ENCODE measurements around the gene CCER1.
"Not testable (repeated sequence)": the region's sequence is repeated elsewhere in the genome, so short reads cannot be mapped to it uniquely, and the experiment has no call there.

CCER1 gene

DNA sequence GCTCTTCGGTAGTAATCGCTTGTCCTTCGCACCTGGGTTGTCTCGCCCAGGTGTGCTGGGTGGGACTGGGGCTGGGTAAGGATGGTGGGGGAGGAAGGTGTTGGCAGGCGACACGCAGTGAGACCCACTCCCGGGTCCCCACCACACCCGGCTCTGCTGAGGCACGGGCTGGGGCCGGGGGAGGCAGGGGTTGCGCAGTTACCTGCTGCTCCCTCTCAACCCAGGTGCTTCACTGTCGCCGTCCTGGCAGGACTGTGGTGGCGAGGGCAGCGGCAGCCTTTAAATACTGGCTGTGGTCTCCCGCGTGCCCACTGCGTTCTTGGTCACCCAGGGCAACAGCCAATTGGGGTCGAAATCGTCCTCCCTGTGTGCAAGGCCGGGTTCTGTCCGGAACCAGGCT is at the start of gene CCER1:
Gene CCER1 (minus strand): TSS at position 256 of the 400 bp plus-strand sequence. CDS start 434 bp downstream, outside the sequence.
- DNase-seq: no peak

DNA sequence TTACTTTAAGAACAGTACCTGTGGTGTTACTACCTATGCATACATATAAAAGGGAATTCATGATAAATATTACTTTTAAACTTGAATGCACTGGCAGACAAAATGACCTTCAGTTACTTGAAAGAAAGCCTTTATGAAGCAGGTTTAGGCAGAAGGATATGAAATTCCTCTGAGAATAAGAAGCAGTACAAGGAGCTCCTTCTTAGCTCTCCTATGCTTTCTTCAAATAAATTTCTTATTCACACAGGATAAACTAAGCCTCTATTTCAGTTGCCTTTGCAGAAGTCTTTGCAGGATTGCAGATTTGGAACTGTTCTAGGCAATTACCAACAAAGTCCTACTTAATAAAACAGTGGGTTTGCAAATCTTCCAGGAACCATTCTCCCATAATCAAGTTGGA is 48.8 kb upstream of the CCER1 start:
- no peak for DNase-seq

- DNase-seq: no peak
These were observed 46.3 kb upstream of the CCER1 start for GRCh38 chr12:91001306-91001705.

- DNase-seq: no peak
These were observed 45.0 kb upstream of the CCER1 start for GRCh38 chr12:90999966-91000365.

DNA sequence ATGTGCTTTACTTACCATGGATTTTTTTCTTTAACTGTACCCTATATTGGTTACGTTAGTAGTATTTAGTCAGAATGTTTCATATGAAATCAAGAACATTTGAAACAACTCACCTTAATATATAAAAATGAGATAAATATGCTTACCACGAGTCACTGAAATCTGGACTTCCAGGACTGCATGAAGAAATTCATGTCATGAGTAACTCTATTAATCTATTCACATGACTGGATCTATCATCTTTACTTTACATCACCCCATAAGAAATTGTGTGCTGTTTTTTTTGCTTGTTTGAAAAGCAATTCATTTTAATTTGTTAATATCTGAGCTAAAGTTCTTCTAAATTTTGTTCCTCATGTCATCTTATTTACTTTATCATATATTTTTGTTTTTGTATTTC is 44.6 kb upstream of the CCER1 start:
- no peak for DNase-seq

DNA sequence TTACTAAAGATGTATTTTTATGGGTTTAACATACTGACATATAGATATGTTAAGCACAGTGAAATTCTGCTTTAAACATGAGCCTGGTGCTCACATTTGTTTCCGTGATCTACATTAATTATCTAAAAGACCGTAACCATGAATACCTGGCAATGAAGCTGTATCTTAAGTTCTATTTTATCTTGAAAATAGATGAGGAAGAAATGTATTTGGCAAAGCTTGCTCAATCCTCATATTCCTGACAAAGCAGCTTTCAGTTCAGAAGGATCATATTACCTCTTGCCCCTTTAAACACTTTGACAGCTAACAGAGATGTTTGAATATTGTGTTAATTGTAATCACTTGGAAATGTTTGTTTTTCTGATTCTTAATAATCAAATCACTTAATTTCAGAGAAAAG is 40.0 kb upstream of the CCER1 start:
- no peak for DNase-seq

GRCh38 chr12:90991952-90992465 is 37.0 kb upstream of the CCER1 start:
- no peak for DNase-seq

DNA sequence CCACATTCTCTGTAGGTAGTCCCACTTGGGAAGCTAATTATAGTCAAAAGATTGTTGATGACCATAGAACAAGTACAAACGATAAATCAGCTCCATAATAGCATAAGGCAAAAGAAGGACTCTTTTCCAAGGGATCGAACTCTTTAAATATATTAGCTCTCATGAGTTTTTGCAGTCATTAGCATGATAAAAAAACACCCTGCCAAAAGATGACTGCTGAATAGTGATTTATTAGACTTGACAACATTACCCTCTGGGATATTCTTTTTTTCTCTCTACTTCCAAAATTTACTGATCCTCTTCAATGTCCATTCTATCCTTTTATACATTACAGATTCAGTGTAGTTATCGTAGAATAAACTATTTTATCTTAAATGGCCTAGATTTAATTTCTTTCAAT is 35.6 kb upstream of the CCER1 start:
- no peak for DNase-seq

- DNase-seq: no peak
These were observed 34.7 kb upstream of the CCER1 start for GRCh38 chr12:90989686-90990111.

DNA sequence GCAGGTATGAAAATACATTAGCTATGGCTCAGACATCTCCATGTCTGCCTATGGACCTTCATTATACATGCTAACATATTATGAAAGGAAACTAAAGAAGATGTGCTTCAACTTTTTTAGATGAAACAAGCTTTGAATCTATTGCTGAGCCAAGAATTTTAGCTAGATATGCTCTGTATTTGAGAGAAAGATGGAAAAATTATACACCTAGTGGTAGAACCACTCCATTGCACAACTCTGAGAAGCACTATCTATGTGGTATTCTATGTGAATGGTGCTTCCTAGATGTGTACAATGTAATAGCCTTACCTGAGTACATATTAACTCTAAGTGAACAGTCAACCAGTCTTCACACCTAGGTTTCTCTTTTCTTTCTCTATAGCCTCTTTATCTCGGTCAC is 32.5 kb upstream of the CCER1 start:
- DNase-seq: no peak

- no peak for DNase-seq
These were observed 32.1 kb upstream of the CCER1 start for GRCh38 chr12:90987101-90987500.

GRCh38 chr12:90985331-90985730 is 30.4 kb upstream of the CCER1 start:
- DNase-seq: not testable (repeated sequence)

DNA sequence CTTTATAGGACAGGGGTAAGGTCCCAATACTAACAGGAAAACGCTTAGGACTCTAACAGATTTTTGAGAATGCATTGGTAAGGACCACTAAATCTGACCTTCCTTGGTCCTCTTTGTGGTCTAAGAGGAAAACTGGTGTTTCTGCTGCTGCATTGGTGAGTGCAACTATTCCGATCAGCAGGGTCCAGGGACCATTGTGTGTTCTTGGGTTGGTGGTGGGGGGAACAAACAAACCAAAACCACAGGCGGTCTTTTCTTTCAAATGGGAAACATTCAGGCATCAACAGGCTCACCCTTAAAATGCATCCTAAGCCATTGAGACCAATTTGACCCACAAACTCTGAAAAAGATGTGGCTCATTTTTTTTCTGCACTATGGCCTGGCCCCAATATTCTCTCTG is 29.1 kb upstream of the CCER1 start:
- DNase-seq: no peak

DNA sequence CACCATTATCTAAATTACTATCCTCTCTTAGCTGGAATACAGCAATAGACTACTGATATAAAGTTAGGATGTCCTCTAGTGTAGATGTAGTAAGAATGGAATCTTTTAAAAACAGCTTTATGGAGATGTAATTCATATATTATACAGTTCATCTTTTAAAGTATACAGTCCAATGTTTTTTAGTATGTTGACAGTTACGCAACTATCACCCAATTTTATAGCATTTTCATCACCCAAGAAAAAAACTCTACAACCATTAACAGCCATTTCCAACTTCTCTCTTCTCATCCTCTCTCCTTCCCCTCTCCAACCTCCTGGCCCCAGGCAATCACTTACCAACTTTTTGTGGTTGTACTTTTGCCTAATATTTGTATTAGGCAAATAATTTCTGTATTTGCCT is 27.2 kb upstream of the CCER1 start:
- DNase-seq: no peak

DNA sequence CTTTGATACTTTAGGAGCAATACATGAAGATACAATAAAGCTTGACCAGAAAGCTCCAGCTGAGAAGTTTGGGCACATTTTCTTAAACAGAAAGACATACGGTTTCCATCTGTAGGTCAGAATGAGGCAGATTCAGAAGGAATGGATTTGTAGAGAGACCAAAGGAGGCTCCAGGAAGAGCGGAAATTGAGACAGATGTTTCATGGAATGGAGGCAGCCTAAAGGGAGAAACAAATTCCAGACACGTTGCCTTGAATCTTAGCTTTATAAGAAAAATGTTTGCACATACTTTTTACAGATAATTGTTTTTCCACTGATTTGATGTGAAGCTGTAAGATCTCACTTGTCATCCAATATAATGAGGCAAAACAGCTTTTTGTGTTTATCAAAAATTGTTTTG is 25.0 kb upstream of the CCER1 start:
- DNase-seq: no peak

DNA sequence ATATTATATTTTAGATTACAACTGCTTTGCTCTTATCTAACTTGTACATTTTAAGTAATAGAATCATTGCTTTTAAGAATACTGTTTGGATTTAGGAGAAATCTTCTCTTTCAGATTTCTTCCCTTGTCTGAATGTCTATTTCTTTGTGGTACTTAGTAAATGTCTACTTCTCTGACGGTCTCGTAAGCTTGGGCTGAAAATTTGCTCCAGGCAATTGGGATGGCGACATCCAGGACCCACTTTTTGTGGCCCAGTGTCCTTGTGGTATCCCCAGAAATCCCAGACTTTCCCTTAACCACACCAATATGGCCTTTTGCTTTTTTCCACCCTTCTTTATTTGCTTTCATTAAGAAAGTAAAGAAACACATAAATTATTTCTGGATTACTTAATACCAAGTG is 24.0 kb upstream of the CCER1 start:
- no peak for DNase-seq

- peak; percentile 33 for DNase-seq
These were observed 23.3 kb upstream of the CCER1 start for GRCh38 chr12:90978117-90978770.

DNA sequence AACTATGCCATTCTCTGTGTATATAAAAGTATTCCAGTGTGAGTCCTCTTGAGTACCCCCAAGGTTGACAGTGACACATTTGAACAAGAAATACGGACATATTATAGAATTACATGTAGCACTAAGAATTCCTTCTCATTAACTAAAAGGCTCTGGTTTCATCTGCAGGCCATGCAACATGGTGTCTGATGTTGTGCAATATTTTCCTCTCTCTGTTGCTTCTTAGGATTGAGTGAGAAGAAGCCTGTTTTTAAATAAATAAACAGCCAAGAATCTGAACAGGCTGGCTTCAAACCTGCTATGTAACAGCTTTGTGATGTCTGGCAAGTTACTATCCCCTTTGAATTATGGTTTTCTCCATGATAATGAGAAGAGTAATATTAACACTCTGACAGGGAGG is 22.2 kb upstream of the CCER1 start:
- no peak for DNase-seq

DNA sequence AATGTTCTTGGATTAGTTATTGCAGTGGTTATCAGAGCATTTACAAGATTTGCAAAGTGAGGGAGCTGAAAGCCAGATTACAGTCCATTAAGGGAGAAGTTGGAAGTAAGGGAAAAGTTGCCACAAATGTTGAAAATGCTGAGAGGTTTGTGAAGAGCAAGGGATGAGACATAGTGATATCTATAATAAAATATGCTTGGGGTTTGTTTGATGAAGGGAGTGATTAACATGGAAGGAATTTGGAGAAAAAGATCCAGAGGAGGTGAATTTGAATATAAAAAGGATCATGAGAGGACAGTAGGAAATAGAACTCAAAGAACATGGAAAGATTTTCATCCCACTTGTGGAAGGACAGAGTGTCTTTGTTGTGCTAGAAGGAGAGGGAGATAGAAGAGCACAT is 19.3 kb upstream of the CCER1 start:
- no peak for DNase-seq

DNA sequence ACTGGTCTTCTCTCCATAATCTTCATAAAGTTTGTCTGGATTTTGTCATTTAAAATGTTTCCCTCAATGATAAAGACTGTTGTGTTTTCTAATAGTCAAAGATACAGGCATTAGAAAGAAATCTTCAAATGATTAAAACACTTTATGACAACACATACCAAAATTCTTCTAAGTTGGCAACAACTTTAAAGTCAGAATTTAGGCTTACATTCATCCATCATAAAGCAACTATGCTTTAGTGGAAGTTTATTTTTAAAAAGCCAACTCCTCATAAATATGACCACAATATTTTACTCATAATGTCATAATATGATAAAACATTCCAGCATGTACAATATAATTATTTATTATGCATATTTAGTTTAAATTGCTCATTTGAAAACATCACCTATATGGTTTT is 17.2 kb upstream of the CCER1 start:
- DNase-seq: no peak

DNA sequence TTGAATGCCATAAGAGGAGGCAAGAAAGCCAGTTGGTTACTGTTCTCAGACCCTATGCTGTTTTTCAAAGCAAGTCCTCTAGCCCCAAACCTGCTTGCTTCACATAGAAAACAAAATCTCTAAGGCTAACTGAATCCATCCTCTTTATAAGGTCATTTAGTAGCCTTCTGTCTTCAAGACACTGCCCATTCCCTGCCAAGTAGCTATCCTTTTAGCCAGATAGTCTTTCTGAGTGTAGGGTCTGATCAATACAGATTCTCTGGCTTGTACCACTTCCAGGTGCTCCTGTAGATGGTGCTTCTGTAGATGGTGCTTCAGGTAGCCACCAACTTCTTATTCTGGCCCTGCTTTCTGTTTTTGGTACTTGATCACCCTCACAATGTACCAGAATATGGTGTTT is 15.9 kb upstream of the CCER1 start:
- DNase-seq: no peak

DNA sequence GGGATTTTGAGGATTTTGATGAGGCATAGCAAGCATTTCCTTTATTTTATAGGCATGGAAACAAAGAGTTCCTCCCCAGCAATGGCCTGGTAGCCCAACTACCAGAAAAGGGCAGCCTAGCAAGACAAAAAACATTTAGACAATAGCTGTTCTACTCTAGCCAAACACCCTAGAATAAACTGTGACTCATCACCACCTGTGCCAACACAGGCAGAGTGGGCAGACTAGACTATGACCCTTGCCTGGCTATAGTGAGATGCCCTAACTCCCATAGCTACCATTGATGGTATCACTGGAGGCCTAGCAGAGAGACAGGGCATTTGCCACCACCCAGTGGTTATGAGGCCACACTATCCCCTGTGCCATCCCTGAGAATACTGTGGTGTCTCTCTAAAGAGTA is 15.5 kb upstream of the CCER1 start:
- peak; percentile 9 for DNase-seq

GRCh38 chr12:90969851-90970250 is 14.9 kb upstream of the CCER1 start:
- no peak for DNase-seq

DNA sequence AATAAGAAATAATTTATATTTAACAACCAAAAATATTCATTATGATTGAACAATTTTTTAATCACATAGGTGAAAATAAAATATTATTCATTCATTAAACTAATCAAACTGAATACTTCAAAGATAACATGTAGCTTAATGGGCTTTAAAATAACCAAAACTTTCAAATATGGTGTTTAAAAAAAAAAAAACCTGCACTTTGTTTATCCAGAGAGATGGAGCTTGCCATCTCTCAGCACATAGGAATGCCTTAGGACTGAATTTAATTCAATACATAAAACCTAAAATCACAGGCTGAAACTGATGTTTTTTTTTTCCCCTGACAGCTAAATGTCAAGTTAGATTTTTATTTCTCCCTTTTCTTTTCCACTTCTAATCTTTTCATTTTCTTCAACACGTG is 14.4 kb upstream of the CCER1 start:
- DNase-seq: no peak

- DNase-seq: no peak
These were observed 10.2 kb upstream of the CCER1 start for GRCh38 chr12:90965204-90965603.

Data from DMS153 (cell line).